ENCODE results near the gene DNAAF5.

The DNAAF5 gene

DNA sequence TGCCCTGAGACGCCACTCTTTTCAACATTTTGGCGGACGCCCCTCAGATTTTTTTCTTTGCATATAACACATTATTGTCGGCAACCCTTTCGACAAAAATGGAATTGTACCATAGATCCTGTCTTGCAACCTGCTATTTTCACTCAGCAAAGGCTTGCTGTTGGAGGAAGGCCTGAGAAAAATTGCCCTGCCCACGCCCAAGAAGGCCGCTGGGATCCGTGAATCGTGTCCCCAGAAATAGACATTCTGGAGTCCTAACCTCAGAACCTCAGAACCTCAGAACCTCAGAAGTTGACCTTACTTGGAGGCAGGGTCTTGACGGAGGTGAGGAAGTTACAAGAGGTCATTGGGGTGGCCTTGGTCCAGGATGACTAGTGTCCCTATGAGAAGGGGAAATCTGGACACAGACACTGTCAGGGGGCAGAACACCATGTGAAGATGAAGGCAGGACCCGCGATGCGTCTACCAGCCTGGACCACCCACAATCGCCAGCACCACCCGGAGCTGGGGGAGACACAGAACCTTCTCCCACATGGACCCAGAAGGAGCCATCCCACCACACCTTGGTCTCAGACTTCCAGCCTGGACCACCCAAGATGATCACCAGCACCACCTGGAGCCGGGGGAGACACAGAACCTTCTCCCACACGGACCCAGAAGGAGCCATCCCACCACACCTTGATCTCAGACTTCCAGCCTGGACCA lies 19.1 kb upstream of the DNAAF5 start:
- no peak for DNase-seq

DNA sequence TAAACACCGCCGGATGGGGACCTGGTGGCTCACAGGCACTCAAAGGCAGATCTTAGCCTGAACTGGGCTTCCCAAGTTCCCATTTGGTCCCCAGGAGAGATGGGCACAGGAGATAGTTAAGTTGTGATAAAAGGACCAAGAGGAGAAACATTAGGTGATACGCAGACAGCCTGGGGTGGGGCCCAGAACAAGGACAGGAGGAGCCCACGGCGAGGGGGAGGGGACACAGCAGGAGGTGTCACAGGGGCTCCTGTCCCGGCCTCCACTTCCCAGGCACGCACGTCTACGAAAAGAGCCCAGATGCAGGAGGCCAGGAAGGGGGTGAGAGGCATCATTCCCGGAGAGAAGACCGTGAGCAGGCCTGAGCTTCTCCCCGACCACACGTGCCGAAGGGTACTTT lies 16.3 kb upstream of the DNAAF5 start:
- DNase-seq = no peak

DNA sequence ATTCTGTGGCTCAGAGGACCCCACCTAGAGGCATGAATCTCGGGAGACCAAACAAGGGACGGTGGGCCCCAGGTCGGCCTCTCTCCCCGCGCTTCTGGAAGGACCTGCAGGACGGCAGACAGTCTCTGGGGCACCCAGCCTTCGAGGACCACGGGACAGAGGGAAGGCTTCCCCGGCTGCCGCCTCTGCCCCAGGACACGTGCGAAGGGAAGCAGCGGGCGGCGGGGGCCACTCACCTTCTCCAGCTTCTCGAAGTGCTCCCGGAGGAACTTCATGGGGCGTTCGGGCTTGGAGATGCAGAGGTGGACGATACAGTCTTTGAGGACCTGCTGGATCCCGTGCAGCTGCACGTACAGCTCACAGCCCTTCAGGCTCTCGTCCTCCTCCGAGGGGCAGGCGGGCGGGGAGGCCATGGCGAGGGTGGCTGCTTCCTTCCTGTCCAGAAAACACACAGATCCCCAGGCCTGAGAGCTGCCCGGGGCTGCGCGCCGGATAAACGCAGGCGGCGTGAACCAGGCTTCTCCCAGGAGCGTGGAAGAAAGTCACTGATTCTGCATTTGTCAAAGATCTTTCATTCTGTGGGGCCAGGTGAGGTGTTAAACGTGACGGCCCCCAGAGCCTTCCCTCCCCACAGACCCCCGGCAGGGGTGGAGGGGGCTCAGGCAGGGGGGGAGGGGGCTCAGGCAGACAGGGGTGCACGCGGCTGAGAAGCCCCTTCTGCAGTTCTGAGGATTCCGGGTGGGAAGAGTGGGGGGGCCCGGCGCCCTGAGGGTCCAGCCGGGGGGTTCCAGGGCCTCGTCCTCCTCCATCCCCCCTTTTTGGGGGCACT lies 15.2 kb upstream of the DNAAF5 start:
- peak; percentile 42 for DNase-seq

DNA sequence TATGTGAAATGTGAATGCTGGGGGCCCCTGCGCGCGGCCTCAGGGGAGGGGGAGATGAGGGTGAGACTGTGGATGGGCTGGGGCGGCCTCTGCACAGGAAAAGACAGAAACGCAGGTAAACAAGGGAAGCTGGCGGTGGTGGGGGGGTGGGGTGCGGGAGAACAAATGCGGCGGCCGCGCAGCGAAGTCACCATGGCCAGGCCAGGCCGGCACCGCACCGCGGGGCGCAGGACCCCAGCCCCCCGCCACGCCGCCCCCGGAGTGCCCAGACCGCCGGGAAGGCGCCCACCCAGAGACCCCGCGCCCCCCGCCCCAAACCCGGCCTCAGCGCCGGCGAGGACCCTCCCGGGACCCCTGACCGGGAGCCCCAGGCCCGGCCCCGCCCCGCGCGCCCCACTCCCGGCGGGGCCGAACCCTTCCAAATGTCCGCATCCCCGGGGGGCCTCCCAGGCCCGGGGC lies 14.5 kb upstream of the DNAAF5 start:
- no peak for DNase-seq

DNA sequence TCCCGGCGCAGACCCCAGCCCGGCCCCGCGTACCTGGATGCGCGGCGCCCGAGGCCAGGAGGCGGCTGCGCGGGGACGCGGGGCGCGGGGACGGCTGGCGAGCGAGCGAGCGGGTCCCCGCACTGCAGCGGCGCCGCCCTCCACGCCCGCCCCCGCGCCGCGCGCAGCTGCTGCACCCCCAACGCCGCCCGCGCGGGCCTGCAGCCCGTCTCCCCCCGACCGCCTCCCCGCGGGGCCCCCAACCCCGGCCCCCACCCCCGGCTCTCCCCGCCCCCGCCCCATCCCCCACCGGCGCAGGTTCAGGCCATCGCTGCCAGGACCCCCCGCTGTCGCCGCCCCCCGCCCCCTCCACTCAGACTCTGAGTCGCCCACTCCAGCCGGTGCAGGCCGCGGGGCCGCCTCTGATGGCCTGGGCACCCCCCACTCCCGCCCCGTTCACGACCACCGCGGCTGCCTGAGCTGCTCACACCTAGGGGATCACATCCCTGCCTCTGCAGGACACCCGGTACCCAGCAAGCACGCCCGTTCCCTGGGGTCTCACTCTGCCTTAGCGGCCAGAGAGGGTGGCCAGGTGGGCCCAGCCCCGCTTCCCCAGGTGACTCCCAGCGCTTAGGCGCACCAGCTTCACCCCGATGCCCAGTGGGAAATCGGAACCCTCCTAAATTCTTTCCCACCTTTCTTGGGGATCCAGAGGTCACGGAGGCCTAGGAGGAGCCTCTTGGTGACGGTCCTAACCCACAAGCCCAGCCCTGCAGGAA lies 13.9 kb upstream of the DNAAF5 start:
- DNase-seq = peak; percentile 30

DNA sequence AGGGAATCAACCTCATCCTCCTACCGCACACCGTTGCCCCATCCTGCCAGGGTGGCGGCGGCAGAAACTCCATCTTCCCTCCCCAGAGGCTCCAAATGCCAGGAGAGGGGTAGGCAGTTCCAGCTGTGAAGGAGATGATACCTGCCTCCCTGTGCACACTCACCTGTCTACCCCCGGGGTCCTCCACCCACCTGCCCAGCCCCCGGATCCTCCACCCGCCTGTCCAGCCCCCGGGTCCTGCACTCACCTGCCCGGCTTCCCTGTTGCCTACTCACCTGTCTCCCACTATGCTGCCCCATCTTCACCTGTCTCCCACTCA lies 13.4 kb upstream of the DNAAF5 start:
- DNase-seq = no peak

DNA sequence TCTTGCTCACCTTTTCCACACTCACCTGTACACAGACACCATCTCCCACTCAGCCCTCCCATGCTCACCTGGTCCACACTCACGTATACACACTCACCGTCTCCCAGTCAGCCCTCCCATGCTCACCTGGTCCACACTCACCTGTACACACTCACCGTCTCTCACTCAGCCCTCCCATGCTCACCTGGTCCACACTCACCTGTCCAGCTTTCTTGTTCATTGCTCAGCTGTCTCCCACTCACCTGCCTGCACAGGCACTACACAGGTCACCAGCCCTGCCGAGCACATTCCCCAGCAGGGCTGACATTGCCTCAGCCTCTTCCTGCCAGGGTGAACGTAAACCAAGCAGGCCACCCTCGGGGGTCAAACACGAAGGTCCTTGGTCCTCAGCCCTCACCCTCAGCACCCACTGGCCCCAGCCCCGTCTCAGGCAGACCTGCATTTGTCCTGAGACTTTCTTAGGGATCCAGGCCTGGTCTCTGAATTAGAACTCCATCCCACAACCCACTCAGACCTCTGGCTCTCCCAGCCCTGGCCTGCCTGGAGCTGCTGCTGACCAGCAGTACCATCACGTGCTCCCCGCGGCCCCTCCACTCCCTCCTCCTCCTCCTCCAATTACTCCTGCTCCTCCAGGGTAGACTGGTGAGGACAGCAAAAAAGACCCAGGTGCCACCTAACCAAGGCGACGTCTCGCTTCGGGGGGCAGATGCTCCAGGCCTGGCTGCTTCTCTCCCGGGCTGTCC lies 12.8 kb upstream of the DNAAF5 start:
- no peak for DNase-seq

DNA sequence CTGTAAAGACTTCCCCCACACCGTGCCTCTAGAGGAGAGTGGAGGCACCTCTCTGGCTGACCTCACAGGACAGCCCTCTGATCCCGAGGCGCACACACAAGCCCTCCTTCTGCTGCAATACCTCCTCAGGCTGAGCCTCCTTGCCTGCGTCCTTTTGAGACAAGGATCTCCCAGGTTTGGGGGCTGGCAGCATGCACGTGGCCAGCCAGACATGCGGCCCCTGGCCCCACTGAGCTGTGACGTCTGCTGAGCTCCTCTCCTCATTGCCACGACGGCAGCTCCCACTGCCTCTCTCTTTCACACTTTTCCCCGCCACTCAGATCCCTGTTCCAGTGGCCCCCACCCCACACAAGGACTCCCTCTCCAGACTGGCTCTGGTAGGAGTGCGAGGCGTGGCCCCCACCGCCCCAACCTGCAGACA lies 12.2 kb upstream of the DNAAF5 start:
- DNase-seq = no peak

DNA sequence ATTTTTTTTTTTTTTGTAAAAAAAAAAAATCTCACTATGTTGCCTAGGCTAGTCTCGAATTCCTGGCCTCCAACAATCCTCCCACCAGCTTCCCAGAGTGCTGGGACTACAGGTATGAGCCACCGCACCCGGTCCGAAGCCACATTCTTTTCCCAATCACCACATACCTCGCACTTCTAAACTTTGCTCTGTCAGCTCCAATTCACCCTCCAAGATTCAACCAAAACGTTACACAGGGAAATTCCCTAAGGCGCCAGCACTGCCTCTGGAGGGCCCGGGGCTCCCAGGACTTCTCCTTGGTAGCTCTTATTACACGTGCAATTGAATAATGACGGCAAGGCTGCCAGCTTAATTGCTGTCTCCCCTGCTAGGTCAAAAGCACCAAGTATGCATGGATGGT lies 10.3 kb upstream of the DNAAF5 start:
- no peak for DNase-seq

DNA sequence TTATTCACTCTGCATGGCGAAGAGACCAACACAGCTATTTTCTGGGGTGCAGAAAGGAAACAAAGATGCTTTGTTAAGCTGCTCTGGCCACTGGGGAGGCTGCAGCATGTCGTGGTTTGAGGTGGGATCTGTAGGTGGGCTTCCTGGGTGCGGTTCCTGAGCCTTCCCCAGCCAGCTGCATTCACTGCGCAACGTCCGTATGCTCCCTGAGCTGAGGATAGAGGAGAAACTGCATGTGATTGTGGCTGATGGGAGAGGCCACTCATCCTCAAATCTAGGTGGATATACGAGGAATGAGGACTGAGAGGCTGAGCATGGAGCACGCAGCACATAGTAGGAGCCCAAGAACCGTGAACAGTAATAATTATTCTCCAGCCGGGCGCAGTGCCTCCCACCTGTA lies 9.9 kb upstream of the DNAAF5 start:
- DNase-seq = no peak

DNA sequence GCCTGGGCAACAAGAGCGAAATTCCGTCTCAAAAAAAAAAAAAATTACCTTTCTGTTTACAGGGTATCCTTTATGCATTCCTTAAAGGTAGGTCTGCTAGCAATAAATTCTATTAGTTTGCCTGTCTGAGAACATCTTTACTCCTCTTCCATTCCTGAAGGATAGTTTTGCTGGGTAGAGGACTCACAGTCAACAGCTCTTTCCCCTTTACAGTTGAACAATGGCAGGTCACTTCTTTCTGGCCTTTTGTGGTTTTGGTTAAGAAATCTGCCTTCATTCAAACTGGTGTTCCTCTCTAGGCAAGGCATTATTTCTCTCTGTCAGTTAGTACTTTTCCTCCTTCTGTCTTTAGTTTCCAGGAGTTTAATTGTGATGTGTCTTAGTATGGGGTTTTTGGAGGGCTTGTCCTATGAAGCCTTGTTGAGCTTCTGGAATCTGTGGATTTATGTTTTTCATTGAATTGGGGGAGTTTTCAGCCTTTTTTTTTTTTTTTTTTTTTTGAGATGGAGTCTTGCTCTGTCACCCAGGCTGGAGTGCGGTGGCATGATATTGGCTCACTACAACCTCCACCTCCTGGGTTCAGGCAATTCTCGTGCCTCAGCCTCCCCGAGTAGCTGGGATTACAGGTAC lies 4.8 kb upstream of the DNAAF5 start:
- no peak for DNase-seq

DNA sequence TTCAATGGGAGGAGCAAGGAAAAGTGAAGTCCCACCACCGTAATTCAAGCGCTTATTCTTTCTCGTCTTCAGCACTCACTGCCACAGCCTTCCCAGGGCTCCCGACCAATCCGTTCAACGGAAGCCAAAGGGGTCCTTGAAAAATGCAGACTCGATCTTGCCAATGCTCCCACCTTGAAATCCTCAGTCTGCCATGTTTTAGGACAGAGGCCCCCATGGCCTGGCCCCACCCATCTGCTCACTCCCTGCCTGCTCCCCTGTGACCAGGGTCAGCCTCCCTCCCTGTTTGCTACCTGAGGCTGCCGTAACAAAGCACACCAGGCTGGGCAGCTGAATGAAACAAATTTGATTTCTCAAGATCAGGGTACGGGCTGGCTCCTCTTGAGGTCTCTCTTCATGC lies 3.0 kb upstream of the DNAAF5 start:
- no peak for DNase-seq

DNA sequence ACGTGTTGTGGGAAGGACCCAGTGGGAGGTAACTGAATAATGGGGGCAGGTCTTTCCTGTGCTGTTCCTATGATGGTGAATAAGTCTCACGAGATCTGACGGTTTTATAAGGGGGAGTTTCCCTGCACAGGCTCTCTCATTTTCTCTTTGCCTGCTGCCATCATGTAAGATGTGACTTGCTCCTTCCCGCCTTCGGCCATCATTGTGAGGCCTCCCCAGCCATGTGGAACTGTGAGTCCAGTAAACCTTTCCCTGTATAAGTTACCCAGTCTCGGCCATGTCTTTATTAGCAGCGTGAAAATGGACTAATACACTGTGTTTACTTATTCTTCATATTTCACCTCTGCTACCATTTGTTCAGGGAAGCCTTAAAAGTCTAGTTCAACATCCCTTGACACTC lies 2.2 kb upstream of the DNAAF5 start:
- no peak for DNase-seq

DNA sequence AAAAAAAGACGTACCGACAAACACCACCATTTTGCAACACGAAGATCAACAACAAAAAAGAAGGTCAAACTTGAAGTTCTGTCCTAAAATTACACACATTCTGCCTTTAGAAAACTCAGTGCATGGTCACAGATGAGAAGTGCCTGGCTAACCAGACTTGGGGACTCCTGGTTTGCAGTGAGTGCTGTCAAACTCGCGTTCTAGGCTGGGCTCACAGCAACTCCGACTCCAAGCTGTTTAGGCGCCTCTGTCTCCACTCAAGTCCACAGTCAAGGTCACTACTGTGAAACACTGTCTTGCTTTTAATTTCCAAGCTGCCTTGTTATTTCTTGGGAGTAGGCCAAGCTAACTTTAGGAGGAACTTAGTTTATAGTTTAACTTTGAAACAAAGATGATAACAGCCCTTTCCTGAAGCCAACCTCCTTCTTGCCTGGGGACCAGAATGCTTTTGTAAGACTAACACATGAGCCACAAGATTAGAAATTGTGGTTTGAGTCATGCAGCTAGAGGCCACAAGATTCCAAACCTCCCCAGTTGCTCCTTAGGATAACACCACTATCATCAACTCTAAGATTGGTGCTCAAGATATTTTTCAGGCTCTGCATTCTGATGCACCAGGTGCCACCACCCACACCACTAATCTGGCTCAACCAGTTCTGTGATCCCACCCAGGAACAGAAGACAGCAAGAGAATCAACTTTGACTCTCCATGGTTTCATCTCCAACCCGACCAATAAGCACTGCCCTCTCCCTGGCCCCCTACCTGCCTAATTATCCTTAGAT lies 1.1 kb upstream of the DNAAF5 start:
- DNase-seq = peak; percentile 9

DNA sequence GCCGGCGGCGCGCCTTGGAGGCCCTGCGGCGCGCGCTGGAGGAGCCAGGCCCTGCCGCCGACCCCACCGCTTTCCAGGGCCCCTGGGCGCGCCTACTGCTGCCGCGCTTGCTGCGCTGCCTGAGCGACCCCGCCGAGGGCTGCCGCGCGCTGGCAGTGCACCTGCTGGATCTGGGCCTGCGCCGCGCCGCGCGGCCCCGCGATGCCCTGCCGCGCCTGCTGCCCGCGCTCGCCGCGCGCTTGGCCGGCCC lies 280 bp downstream of the DNAAF5 start:
- no peak for DNase-seq

DNA sequence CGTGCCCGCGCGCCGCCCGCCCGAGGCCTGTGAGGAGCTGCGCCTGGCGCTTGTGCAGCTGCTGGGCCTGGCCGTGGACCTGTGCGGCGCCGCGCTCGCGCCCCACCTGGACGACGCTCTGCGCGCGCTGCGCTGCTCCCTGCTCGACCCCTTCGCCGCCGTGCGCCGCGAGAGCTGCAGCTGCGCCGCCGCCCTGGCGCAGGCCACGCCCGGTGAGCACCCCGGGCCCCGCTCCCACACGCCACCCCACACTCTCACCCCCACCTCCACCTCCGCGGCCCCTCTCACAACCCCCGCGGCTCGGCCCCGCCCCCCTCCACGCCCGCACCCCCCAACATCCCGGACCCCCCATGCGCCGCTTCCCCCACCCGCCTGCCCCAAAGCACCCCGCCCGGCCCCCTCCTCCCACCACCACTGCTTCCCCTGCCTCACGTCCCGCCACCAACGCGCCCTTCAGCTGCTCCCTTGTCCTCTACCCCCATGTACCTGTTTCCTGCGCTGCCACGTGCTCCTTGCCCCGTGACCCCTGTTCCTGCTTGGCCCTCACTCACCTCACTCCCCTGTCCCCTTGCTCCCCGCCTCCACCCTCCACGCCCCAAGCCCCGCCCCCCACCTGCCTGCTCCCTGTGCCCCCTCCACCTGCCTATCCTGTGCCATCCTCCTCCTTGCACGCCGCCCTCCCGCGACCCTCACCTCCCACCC lies 756 bp downstream of the DNAAF5 start, which contains the start of gene PRKAR1B:
Gene PRKAR1B, minus strand, starts transcription at position 178 of the 702 bp plus-strand sequence. CDS start 15,776 bp downstream, outside the sequence.
- DNase-seq = no peak

DNA sequence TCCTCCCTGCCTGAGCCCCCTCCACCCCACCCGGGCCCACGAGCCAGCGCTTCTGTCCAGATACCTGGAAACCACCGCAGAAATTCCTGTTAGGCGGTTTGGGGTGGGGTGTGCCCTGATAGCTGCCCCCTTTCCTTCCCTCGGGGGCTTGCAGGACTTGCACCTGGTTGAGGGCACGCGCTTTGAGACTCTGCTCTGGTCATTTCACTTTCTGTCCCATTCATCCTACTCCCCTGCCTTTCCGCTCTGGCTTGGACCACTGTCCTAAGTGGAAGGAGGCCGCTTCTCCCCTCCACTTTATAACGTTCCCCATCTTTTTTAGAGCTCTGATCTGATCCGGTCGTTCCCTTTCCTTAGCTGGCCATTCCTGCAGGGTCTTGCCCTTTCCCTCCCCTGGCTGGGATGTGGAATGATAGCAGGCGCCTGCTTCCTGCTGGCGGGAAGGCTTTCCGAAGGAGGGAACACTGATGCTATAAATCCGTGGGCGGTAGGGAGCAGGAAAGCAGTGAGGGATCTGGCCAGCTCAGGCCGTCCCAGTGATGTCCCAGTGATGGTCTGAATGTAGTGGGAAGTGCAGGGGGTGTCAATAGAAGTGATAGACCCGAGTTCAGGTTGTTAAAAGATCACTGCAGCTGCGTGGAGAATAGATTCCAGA lies 1.4 kb downstream of the DNAAF5 start:
- peak; percentile 19 for DNase-seq

DNA sequence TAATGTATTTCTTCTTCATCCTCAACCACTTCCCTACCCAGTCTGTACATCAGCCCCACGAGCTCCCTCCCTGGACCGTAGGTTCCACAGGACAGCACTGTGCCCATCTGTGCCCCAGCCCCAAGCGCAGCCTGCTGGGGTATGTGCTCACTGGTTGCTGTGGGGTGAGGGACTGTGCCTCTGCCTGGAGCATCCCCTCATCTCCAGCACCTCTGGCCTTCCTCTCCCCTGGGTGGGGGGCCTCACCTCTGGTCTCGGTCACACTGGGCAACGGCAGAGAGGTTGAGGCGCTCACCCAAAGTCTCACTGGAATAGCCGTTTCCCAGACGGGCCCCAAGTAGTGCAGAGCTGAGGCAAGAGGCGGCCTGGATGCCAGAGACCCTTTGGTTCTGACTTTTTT lies 2.1 kb downstream of the DNAAF5 start:
- no peak for DNase-seq

DNA sequence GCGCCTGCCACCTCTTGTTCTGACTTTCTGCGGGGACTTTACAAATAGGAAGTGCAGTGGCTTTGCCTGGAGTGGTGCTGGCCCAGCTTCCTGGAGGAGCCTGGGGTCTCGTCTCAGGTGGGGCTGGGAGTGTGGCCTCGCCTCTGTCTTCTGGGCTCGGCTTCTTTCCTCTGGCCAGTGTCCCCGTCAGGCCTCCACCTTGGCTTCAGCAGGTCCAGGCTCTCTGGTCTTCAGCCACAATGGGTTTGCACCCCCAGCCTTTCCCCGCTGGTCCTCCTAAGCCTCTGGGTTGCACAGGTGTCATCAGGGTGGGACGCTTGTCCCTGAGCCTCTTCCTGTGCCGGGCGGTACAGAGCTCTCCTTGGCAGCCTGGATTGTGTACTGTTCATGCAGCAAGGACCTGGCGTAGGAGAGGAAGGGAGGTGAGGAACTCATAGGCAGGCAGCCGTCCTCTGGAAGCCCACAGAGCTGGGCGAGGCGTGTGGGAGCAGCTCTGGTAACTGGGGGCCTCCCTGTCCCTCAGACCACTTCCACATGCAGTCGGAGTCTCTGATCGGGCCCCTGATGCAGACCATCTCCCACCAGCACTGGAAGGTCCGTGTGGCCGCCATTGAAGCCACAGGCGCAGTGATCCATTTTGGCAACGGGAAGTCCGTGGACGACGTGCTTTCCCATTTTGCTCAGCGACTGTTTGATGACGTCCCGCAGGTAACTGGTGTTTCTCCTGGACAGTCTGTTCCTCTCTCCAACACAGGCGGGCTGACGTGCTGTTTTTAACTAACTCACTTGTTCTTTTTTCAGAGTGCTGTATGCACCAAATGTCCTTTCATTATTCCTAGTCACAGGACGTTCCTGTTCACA lies 2.9 kb downstream of the DNAAF5 start:
- DNase-seq = no peak
